Endothelial cell of umbilical vein (primary cell): Measurements from ENCODE around the gene NLE1.

ENCODE experiments used
- CTCF ChIP-seq, 2 donors: IDR thresholded peaks; 1 replicate in 1 of 2; 2 replicates in 1 of 2; pipeline ENCODE4 v1.5.1; 2011; ENCODE audit warnings: low read length in 2 of 2, mild to moderate bottlenecking in 2 of 2, moderate library complexity in 2 of 2, control low read depth in 1 of 2, inconsistent platforms in 1 of 2, low read depth in 1 of 2; ENCODE audit not compliant: insufficient read depth in 1 of 2; ENCODE audit errors: extremely low read depth in 1 of 2
- EZH2 ChIP-seq: IDR thresholded peaks from 2 replicates; pipeline ENCODE4 v1.6.1; 2012; ENCODE audit warnings: borderline replicate concordance, low read depth, mild to moderate bottlenecking, moderate library complexity, low read length, inconsistent platforms; ENCODE audit not compliant: severe bottlenecking
- FOS ChIP-seq: IDR thresholded peaks from 2 replicates; pipeline ENCODE4 v1.6.1; 2011; ENCODE audit warnings: mild to moderate bottlenecking, low read length, moderate library complexity, borderline replicate concordance; ENCODE audit not compliant: insufficient read depth
- JUN ChIP-seq: IDR thresholded peaks from 2 replicates; pipeline ENCODE4 v1.6.1; 2011; ENCODE audit warnings: borderline replicate concordance, low read depth; ENCODE audit not compliant: insufficient read length, insufficient read depth
- MAX ChIP-seq: IDR thresholded peaks from 2 replicates; pipeline ENCODE4 v1.6.1; 2011; ENCODE audit not compliant: insufficient read depth, insufficient read length
- MYC ChIP-seq: IDR thresholded peaks from one replicate; pipeline ENCODE4 v1.6.1; 2011; ENCODE audit warnings: mild to moderate bottlenecking, low read depth, low read length
- POLR2A ChIP-seq: IDR thresholded peaks from 2 replicates; pipeline ENCODE4 v1.6.1; 2012; ENCODE audit warnings: low read depth, mild to moderate bottlenecking, control low read depth, low read length
- POLR2AphosphoS5 ChIP-seq: IDR thresholded peaks from 2 replicates; pipeline ENCODE4 v1.6.1; 2012; ENCODE audit warnings: low read depth, mild to moderate bottlenecking, control low read depth, low read length, moderate library complexity; ENCODE audit not compliant: insufficient read depth

- TF ChIP-seq MAX, result no peak
- TF ChIP-seq POLR2AphosphoS5, result peak; percentile 53
- TF ChIP-seq POLR2A, result peak; percentile 45
- peak; percentile 76 to 77 for TF ChIP-seq CTCF (IDR thresholded peaks at IDR 0.05; ENCODE audit: extremely low read depth in 1 of 2, insufficient read depth in 1 of 2, low read depth in 1 of 2, low read length in 2 of 2)
- no peak for TF ChIP-seq JUN
- no peak for TF ChIP-seq EZH2
- no peak for TF ChIP-seq FOS
- TF ChIP-seq MYC, result no peak
Observed at GRCh38 chr17:35088881-35089585, 53.1 kb downstream of the NLE1 start.
